ENCODE measurements around the gene PAQR9. TPM values are rescaled to one million over a fixed set of nuclear protein-coding genes. Genes with fewer than 3 reads are reported as not detected.

Gene PAQR9
- total and polyA plus RNA-seq, 2 donors (not counting 1 experiment from before 2014, with no cell fraction given): not detected

GRCh38 chr3:142953443-142953842 is 10.0 kb downstream of the PAQR9 start:
- Histone ChIP-seq H3K36me3 (ENCODE audit: control insufficient read depth, insufficient read depth, low read length) (no peaks in the 10 kb centered on the region), H3K4me2 (ENCODE audit: extremely low read depth, insufficient read depth, low read length) (no peak overlapping the region), H3K4me3 (replicated peaks in 1 of 4; ENCODE audit: control extremely low read depth in 1 of 4, insufficient read depth in 1 of 4, low read depth in 3 of 4, low read length in 4 of 4) (no peak overlapping the region), H4K20me1 (ENCODE audit: control insufficient read depth, extremely low read depth, insufficient read depth, low read length) (no peaks in the 10 kb centered on the region), H3K27ac (ENCODE audit: insufficient read depth, low read length) (no peak overlapping the region), H3K27me3 (ENCODE audit: control insufficient read depth, insufficient read depth, low read length) (no peaks in the 10 kb centered on the region), H3K9ac (ENCODE audit: insufficient read depth, low read length) (no peak overlapping the region), H3K4me1 (ENCODE audit: control insufficient read depth, extremely low read depth, insufficient read depth, low read length) (no peaks in the 10 kb centered on the region), H3K9me3 (ENCODE audit: control insufficient read depth, insufficient read depth, low read depth, low read length) (no peaks in the 10 kb centered on the region), H3K79me2 (ENCODE audit: control insufficient read depth, insufficient read depth, low read length) (no peaks in the 10 kb centered on the region), H2AFZ (ENCODE audit: low read length) (no peak overlapping the region)
- no peak for DNase-seq (ENCODE audit: low read depth in 2 of 2)
- TF ChIP-seq, protein P1, sequence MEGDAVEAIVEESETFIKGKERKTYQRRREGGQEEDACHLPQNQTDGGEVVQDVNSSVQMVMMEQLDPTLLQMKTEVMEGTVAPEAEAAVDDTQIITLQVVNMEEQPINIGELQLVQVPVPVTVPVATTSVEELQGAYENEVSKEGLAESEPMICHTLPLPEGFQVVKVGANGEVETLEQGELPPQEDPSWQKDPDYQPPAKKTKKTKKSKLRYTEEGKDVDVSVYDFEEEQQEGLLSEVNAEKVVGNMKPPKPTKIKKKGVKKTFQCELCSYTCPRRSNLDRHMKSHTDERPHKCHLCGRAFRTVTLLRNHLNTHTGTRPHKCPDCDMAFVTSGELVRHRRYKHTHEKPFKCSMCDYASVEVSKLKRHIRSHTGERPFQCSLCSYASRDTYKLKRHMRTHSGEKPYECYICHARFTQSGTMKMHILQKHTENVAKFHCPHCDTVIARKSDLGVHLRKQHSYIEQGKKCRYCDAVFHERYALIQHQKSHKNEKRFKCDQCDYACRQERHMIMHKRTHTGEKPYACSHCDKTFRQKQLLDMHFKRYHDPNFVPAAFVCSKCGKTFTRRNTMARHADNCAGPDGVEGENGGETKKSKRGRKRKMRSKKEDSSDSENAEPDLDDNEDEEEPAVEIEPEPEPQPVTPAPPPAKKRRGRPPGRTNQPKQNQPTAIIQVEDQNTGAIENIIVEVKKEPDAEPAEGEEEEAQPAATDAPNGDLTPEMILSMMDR (conservative IDR thresholded peaks at IDR 0.05 in 1 of 2, IDR thresholded peaks at IDR 0.05 in 1 of 2; ENCODE audit: low read depth in 1 of 2, low read length in 2 of 2): no peak
- TF ChIP-seq EZH2 (IDR thresholded peaks at IDR 0.05; ENCODE audit: low read length, missing control alignments): no peak

DNA sequence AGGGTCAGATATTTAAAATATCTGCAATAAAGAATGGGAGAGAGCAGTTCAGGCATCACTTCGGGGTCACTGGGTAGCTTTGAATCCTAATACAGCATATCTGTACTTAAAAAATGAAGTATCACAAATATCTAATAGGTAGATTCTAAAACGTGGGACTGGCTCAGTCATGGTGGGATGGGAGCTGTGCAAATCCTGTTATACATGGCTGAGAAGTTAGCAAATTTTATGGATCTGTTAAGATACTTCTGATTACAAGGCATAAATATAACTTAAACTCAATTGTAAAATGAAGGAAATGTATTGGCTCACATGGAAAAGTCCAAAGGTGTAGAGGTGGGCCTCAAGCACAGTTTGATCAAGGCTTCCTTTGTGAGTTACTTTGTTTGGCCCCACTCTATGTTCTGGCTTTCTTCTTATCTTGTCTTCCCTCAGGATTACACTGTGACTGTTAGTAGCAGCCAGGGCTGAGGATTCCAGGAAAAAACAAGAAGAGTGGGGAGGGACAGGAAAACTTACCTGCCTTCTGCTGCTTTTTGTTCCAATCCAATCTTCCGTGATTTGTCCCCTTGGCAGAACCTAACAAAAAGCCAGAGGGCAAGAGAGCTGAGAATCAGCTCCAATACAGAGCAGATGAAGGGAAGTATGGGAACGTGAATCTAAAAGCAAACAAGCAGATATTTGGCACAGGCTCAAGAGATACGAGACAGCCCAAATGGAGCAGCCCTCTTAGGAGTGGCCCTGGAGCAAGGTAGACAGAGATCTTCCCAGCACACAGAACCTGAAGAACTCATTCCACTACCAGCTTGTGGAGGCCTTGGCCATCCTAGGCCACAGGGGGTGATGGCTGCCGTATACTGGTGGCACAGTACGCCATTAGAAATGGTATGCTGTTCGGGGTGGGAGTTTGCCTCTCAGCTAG is 10.9 kb downstream of the PAQR9 start:
- Histone ChIP-seq H3K9ac (ENCODE audit: insufficient read depth, low read length) (no peak overlapping the region), H3K27me3 (ENCODE audit: control insufficient read depth, insufficient read depth, low read length) (no peaks in the 10 kb centered on the region)
- TF ChIP-seq EZH2 (IDR thresholded peaks at IDR 0.05; ENCODE audit: low read length, missing control alignments): no peak
- TF ChIP-seq, protein P1 (conservative IDR thresholded peaks at IDR 0.05 in 1 of 2, IDR thresholded peaks at IDR 0.05 in 1 of 2; ENCODE audit: low read depth in 1 of 2, low read length in 2 of 2): no peak

DNA sequence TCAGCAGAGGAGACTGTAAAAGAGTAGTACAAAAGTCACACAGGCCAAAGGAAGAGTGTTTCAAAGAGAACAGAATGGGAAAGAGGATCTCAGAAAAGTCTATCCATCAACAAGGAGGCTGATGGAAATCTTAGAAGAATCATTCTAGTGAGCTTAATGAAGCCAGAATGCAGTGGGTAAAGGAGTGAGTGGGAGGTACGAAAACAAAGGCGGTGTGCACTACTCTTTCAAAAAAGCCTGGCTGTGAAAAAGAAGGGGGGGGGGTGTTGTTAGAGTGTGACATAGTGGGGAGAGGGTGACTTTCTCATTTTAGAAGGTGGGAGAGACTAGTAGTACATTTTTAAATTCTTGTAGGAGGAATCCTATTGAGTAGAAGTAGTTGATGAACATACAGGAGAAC is 11.7 kb downstream of the PAQR9 start:
- no peaks in the 10 kb centered on the region for H3K9me3 ChIP-seq (ENCODE audit: control insufficient read depth, insufficient read depth, low read depth, low read length)
- H2AFZ ChIP-seq (ENCODE audit: low read length): no peak overlapping the region
- no peaks in the 10 kb centered on the region for H3K27me3 ChIP-seq (ENCODE audit: control insufficient read depth, insufficient read depth, low read length)

More for the DNA sequence above, 10.9 kb downstream of the PAQR9 start:
- no peak overlapping the region for H3K27ac ChIP-seq (ENCODE audit: insufficient read depth, low read length)
- DNase-seq (ENCODE audit: low read depth in 2 of 2): no peak
- H3K4me2 ChIP-seq (ENCODE audit: extremely low read depth, insufficient read depth, low read length): no peak overlapping the region
- no peak overlapping the region for H2AFZ ChIP-seq (ENCODE audit: low read length)
- no peak overlapping the region for H3K4me3 ChIP-seq (replicated peaks in 1 of 4; ENCODE audit: control extremely low read depth in 1 of 4, insufficient read depth in 1 of 4, low read depth in 3 of 4, low read length in 4 of 4)
- H4K20me1 ChIP-seq (ENCODE audit: control insufficient read depth, extremely low read depth, insufficient read depth, low read length): no peaks in the 10 kb centered on the region
- no peaks in the 10 kb centered on the region for H3K36me3 ChIP-seq (ENCODE audit: control insufficient read depth, insufficient read depth, low read length)
- no peaks in the 10 kb centered on the region for H3K9me3 ChIP-seq (ENCODE audit: control insufficient read depth, insufficient read depth, low read depth, low read length)
- no peaks in the 10 kb centered on the region for H3K4me1 ChIP-seq (ENCODE audit: control insufficient read depth, extremely low read depth, insufficient read depth, low read length)
- no peaks in the 10 kb centered on the region for H3K79me2 ChIP-seq (ENCODE audit: control insufficient read depth, insufficient read depth, low read length)

More for the DNA sequence above, 11.7 kb downstream of the PAQR9 start:
- TF ChIP-seq, protein P1 (conservative IDR thresholded peaks at IDR 0.05 in 1 of 2, IDR thresholded peaks at IDR 0.05 in 1 of 2; ENCODE audit: low read depth in 1 of 2, low read length in 2 of 2): no peak
- TF ChIP-seq EZH2 (IDR thresholded peaks at IDR 0.05; ENCODE audit: low read length, missing control alignments): no peak
- H3K4me1 ChIP-seq (ENCODE audit: control insufficient read depth, extremely low read depth, insufficient read depth, low read length): no peaks in the 10 kb centered on the region
- no peak overlapping the region for H3K4me3 ChIP-seq (replicated peaks in 1 of 4; ENCODE audit: control extremely low read depth in 1 of 4, insufficient read depth in 1 of 4, low read depth in 3 of 4, low read length in 4 of 4)
- H3K36me3 ChIP-seq (ENCODE audit: control insufficient read depth, insufficient read depth, low read length): no peaks in the 10 kb centered on the region
- no peak overlapping the region for H3K27ac ChIP-seq (ENCODE audit: insufficient read depth, low read length)
- H3K9ac ChIP-seq (ENCODE audit: insufficient read depth, low read length): no peak overlapping the region
- no peak overlapping the region for H3K4me2 ChIP-seq (ENCODE audit: extremely low read depth, insufficient read depth, low read length)
- DNase-seq (ENCODE audit: low read depth in 2 of 2): no peak
- no peaks in the 10 kb centered on the region for H4K20me1 ChIP-seq (ENCODE audit: control insufficient read depth, extremely low read depth, insufficient read depth, low read length)
- H3K79me2 ChIP-seq (ENCODE audit: control insufficient read depth, insufficient read depth, low read length): no peaks in the 10 kb centered on the region
